NCI-H446 (cell line): ENCODE data around the gene SMYD3.
A peak's percentile ranks its signal among the peaks of the same experiment; 100 is the strongest.

Experiments
- DNase-seq, 2 experiments: peaks; one replicate each; lab custom pipeline; 2025; lab: John Stamatoyannopoulos, UW

The SMYD3 gene

GRCh38 chr1:246271516-246271915 is 235.6 kb downstream of the SMYD3 start:
- no peak for DNase-seq

GRCh38 chr1:246270236-246270635 is 236.8 kb downstream of the SMYD3 start:
- no peak for DNase-seq

GRCh38 chr1:246269466-246269865 is 237.6 kb downstream of the SMYD3 start:
- no peak for DNase-seq

- DNase-seq = no peak
Measured at GRCh38 chr1:246267896-246268295, 239.2 kb downstream of the SMYD3 start.

GRCh38 chr1:246267426-246267825 is 239.7 kb downstream of the SMYD3 start:
- DNase-seq = no peak

GRCh38 chr1:246265481-246265880 is 241.6 kb downstream of the SMYD3 start:
- DNase-seq = no peak

GRCh38 chr1:246262281-246262680 is 244.8 kb downstream of the SMYD3 start:
- DNase-seq = no peak

GRCh38 chr1:246261639-246262038 is 245.4 kb downstream of the SMYD3 start:
- no peak for DNase-seq

- no peak for DNase-seq
Measured at GRCh38 chr1:246258250-246258649, 248.8 kb downstream of the SMYD3 start.

GRCh38 chr1:246255773-246256172 is 251.3 kb downstream of the SMYD3 start:
- no peak for DNase-seq

- no peak for DNase-seq
Measured at GRCh38 chr1:246254854-246255253, 252.2 kb downstream of the SMYD3 start.

GRCh38 chr1:246246430-246246829 is 260.6 kb downstream of the SMYD3 start:
- no peak for DNase-seq

- DNase-seq = no peak
Measured at GRCh38 chr1:246245541-246245940, 261.5 kb downstream of the SMYD3 start.

- no peak for DNase-seq
Measured at GRCh38 chr1:246232126-246232525, 275.0 kb downstream of the SMYD3 start.

GRCh38 chr1:246226041-246226440 is 281.0 kb downstream of the SMYD3 start:
- no peak for DNase-seq

GRCh38 chr1:246221485-246222255 is 285.4 kb downstream of the SMYD3 start:
- DNase-seq = peak in 1 of 2 experiments; percentile 25

- DNase-seq = no peak
Measured at GRCh38 chr1:246220495-246221065, 286.5 kb downstream of the SMYD3 start.

GRCh38 chr1:246219508-246220030 is 287.5 kb downstream of the SMYD3 start:
- DNase-seq = no peak

- no peak for DNase-seq
Measured at GRCh38 chr1:246218686-246219085, 288.4 kb downstream of the SMYD3 start.

GRCh38 chr1:246216906-246217305 is 290.2 kb downstream of the SMYD3 start:
- DNase-seq = no peak

GRCh38 chr1:246215510-246215903 is 291.6 kb downstream of the SMYD3 start:
- DNase-seq = no peak

- no peak for DNase-seq
Measured at GRCh38 chr1:246214708-246215509, 292.2 kb downstream of the SMYD3 start.

- DNase-seq = no peak
Measured at GRCh38 chr1:246213947-246214346, 293.1 kb downstream of the SMYD3 start.
